DMS153 treated with DMSO at 0.1 percent for 48 hours (cell line): ENCODE measurements around the gene SERPINA5.
"Not testable (repeated sequence)": the region's sequence is repeated elsewhere in the genome, so short reads cannot be mapped to it uniquely, and the experiment has no call there.

Experiments
- DNase-seq: peaks from one replicate; lab custom pipeline; 2025; ENCODE audit not compliant: unreplicated experiment; lab: John Stamatoyannopoulos, UW

SERPINA5 gene

DNA sequence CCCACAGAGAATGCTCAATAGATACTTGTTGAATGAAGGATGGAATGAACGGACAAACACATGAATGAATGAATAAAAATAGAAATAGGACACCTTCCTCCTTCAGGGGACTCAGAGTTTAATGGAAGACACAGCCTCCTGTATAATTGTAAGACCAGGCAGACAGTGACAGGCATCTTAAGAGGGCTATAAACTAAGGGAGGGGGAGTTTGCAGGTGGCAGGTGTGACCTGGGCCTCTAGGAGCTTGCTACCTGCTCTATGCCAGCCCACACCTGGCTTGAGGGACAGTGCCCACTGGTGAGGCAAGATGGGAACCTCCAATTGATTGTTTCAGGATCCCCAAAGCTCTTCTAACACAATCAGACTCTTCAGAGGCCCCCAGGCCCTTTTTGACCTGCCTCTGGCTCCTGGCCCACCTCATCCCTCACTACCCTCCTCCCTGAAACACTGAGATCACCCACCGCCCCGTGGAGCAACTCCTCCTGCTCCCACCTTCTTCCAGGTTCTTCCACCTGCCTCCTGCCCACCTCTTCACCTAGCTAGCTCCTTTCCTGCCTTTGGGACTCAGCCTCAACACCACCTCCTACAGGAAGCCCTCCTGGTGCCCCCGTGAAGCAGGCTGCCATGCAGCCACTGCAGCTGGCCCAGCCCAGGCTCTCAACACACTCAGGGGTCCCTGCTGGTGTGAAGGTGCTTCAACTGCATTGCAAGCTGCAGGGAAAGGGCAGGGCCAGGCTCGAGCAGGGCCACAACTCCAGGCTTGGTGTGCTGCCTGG lies 40.3 kb downstream of the SERPINA5 start:
- no peak for DNase-seq

DNA sequence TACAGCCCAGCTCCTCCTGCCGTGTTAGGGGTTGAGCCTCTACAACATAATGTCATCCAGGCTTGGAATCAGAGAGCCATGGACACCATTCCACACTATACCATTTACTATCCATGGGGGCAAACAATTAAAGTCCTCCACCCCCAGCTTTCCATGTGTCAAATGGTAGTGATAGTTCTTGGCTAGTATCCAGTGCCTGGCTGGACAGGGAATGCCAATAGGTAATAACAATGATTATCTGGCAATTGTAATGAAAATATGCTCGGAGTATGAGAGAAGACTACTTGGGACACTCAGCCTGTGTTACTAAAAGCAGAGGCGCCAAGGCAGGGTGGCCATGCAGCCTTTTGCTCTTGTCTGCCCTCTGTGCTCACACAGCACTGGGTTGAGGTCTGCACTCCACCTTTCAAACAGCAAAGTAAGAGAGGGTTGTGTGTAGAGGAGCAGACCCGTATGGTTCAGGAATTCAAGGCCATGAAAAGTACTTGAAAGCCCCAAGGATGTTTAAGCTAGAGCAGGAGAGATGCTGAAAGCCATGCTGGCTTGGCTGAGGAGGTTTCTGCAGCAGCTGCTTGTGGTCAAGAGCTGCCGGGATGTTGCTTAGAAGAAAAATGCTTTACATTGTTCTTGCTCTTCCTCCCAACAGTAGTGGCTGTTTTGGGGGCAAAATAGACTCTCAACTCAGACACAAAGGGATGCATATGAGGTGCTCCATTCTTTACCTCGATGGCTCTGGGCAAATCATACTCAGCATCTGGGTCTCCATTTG lies 41.6 kb downstream of the SERPINA5 start:
- no peak for DNase-seq

GRCh38 chr14:94623422-94623809 lies 42.2 kb downstream of the SERPINA5 start:
- DNase-seq = no peak

DNA sequence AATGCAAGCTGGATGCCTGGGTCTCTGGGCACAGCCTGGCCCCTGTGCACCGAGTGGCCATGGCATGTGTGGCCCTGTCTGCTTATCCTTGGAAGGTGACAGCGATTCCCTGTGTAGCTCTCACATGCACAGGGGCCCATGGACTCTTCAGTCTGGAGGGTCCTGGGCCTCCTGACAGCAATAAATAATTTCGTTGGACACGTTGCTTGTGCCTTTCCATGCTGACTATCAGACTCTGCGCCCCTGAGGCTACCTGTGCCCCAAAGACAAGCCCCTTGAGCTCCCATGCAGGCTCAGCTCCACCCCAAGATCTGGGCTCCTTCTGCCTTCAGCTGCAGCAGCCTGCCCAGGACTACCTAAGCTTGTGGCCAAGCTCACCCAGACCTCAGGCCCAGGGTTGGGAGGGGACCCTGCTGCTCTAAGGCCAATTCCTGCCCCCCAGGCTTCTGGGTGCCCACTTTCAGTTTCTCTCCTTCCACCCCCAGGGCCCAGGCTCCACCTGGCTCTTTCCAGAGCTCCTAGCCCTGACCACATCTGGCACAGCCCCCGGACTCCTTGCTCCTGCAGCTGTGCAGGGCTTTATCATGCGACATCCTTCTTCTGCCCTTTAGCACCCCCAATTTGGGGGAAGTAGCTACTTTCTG lies 42.8 kb downstream of the SERPINA5 start:
- DNase-seq = no peak

GRCh38 chr14:94624537-94625352 lies 43.5 kb downstream of the SERPINA5 start:
- DNase-seq = no peak

GRCh38 chr14:94625353-94625635 lies 44.1 kb downstream of the SERPINA5 start:
- DNase-seq = no peak

DNA sequence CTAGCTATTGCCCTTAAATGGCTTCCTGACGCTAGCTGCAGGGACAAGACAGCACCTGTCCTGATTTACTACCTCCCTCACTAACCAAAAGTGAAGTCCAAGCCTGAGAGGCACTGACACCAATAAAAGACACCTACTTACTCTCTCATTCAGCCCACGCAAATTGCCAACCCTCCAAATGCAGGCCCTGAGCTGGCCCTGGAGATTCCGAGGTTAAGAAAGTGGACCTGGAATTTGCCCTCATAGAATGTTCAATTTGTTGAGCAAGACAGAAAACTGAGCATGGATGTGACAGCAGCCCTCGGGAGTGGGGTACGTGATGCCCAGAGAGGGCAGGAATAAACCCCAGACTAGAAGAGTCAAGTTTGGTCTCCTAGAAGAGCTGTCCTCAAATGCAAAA lies 47.4 kb downstream of the SERPINA5 start:
- no peak for DNase-seq

DNA sequence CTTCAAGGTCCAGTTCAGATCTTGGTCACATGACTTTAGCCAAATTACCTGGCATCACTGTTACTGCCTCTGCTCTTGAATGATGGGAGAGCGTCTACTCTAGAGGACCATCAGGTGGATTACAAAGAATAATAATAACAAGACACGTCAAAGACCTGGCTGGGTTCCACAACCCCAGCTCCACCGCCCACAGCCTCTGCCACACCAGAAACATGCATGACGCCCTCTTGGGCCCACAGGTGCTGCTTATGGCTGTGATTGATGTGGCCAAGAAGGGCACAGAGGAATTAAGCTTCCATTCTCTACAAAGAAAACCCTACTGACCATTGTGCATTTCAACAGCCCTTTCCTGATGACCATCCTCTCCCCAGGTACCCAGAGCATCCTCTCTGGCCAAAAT lies 49.2 kb downstream of the SERPINA5 start:
- DNase-seq = no peak

GRCh38 chr14:94631050-94631449 lies 49.8 kb downstream of the SERPINA5 start:
- DNase-seq = no peak

DNA sequence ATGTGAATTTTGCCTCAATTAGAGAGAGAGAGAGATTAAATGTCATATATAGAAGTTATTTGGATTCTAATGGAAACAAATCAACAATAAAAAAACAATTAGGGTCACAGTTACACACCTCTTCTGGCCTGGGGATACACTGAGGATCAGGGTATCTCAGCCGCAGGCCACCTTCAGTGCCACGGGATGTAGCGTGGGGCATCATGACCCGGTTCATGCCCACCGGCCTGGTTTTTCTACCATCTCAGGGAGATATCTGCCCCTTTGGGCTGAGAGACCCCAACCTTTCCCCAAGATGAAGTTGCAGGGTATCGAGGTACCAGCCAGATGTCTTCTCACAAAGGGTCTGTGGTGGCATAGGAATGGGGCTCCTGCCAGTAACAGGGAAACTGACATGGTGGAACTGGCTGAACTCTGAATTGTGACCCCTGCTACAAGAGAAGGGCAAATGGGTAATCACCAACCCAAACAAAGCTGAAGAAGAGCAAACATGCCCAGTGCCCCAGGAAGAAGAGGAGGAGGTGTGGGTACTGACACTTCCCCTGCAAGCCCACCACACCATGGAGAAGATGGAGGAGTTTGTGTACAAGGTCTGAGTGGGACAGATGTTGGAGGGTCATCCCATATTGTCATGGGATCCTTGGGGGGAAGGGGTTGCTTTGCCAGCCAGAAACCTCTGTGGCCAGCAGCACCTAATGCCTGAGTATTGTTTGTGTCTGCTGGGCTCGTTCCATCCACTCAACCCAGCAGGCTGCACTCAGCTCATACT lies 50.5 kb downstream of the SERPINA5 start:
- no peak for DNase-seq

GRCh38 chr14:94632305-94632590 lies 51.0 kb downstream of the SERPINA5 start:
- DNase-seq = no peak

GRCh38 chr14:94633121-94633520 lies 51.9 kb downstream of the SERPINA5 start:
- no peak for DNase-seq

DNA sequence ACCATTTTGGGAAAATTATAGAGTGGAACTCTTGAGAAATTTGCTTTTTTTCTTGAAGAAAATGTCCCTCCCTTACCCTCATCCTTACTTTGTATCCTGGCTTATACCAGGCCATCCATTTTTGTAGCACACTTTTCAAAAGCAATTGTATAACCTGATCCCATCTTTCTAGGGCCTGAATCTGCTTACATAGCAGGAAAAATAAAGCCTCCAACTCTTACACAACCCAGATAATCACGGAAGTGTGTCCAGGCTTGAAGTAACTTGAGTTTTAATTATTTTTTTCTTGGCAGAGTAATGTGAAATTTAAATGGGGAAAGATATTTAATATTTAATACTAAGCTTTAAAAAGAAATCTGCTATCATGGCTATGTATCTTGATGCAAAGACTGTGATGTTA lies 53.9 kb downstream of the SERPINA5 start:
- DNase-seq = no peak

DNA sequence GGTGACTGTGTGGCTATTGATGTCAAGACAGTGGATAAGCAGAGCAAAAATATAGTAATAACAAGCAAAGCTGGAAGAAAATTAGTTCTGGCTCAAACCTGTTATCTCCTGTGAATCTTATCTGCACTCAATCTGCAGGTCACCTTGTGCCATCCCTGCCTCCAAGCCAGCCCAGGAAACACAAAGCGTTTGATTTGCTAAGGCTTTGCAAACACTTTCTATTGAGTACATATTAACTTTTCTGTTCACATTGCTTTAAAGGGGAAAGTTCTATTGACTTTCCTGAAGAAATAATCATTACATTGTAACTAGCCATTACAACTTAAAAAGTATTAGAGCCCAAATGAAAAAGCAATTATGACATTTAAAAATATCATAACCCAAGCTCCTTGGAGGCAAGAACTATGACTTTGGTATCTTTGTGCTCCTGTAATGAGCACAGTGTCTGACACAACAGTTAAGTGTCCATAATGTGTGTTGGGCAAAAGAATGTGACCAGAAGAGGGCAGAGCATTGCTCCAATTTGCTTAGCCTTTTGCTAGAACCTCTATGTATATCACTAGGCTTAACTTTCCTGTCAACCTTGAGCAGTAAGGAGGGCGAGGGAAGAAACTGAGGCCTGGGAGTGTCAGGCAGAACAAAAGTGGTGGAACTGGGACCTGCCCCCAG lies 55.7 kb downstream of the SERPINA5 start:
- DNase-seq = no peak

DNA sequence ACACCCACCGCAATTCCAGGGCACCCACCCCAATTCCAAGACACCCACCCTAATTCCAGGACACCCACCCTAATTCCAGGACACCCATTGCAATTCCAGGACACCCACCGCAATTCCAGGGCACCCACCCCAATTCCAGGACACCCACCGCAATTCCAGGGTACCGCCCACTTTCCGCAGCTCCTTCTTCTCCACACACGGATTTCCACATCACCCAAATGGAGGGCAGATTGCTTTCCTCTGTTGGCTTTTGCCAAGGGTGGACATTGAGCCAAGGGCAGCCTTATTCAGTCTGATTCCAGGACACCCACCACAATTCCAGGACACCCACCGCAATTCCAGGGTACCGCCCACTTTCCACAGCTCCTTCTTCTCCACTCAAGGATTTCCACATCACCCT lies 56.6 kb downstream of the SERPINA5 start:
- not testable (repeated sequence) for DNase-seq

DNA sequence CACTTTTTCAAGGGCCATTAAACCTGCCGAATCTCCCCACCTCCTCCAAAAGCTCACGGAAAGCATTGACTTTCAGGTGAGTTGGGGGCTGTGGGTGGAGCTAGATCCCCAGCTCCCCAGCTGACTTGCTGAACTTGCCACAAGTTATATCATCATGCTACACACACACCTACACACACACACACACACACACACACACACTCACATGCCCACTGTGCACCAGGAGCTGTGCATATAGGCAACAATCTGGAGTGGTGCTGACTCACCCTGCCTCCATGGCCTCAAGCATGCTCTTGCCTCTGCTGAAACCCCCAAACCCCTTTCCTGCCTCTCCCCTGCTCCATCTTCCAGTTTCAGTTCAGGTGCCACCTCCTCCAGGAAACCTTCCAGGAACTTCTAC lies 57.1 kb downstream of the SERPINA5 start:
- no peak for DNase-seq

GRCh38 chr14:94638961-94639817 lies 58.0 kb downstream of the SERPINA5 start:
- no peak for DNase-seq

- no peak for DNase-seq
Observed at GRCh38 chr14:94640721-94641631, 59.8 kb downstream of the SERPINA5 start.

- DNase-seq = no peak
Observed at GRCh38 chr14:94641632-94641955, 60.4 kb downstream of the SERPINA5 start.
